Activated CD4-positive, alpha-beta T cell treated with anti-CD3 and anti-CD28 coated beads, Interleukin-2, amount 50 U/mL, for 16 hours (primary cell): Measurements from ENCODE around the gene UBE2J2.
A peak's percentile ranks its signal among the peaks of the same experiment; 100 is the strongest.

Experiments
- DNase-seq: peaks from one replicate; pipeline ENCODE4 v3.0.0-alpha.2; 2020

UBE2J2 gene

GRCh38 chr1:1239227-1239613 lies 34.4 kb downstream of the UBE2J2 start:
- DNase-seq = no peak

GRCh38 chr1:1238702-1239178 lies 34.9 kb downstream of the UBE2J2 start:
- DNase-seq = no peak

GRCh38 chr1:1237874-1238701 lies 35.6 kb downstream of the UBE2J2 start:
- DNase-seq = no peak

GRCh38 chr1:1236945-1237873 lies 36.4 kb downstream of the UBE2J2 start:
- DNase-seq = no peak

- DNase-seq = no peak
These were observed 37.4 kb downstream of the UBE2J2 start for GRCh38 chr1:1236176-1236763.

GRCh38 chr1:1235016-1235744 lies 38.5 kb downstream of the UBE2J2 start:
- DNase-seq = no peak

- DNase-seq = no peak
These were observed 39.4 kb downstream of the UBE2J2 start for GRCh38 chr1:1234180-1234808.

- no peak for DNase-seq
These were observed 40.1 kb downstream of the UBE2J2 start for GRCh38 chr1:1233567-1233892.

GRCh38 chr1:1232796-1233566 lies 40.7 kb downstream of the UBE2J2 start:
- no peak for DNase-seq

GRCh38 chr1:1232208-1232795 lies 41.4 kb downstream of the UBE2J2 start, which contains the start of gene B3GALT6:
Gene B3GALT6, plus strand, starts transcription at chr1:1232237. Its CDS starts 42 bp downstream, at chr1:1232279.
- DNase-seq = no peak

- DNase-seq = peak; percentile 97
These were observed 42.0 kb downstream of the UBE2J2 start, which contains the start of gene SDF4 for GRCh38 chr1:1231400-1232207. Gene SDF4, minus strand, starts transcription at chr1:1232001. Its CDS starts 3,229 bp downstream, at chr1:1228772.

- DNase-seq = no peak
These were observed 42.8 kb downstream of the UBE2J2 start for GRCh38 chr1:1230656-1231399.

- DNase-seq = no peak
These were observed 43.9 kb downstream of the UBE2J2 start for GRCh38 chr1:1229770-1230169.

- DNase-seq = no peak
These were observed 44.9 kb downstream of the UBE2J2 start for GRCh38 chr1:1228596-1229321.

- DNase-seq = no peak
These were observed 45.5 kb downstream of the UBE2J2 start for GRCh38 chr1:1228187-1228586.

GRCh38 chr1:1227386-1227785 lies 46.3 kb downstream of the UBE2J2 start:
- no peak for DNase-seq

GRCh38 chr1:1226566-1227362 lies 46.9 kb downstream of the UBE2J2 start:
- DNase-seq = no peak

GRCh38 chr1:1225913-1226312 lies 47.7 kb downstream of the UBE2J2 start:
- DNase-seq = no peak
